ENCODE data around the gene CABP4.

Gene CABP4

GRCh38 chr11:67499808-67500483 lies 44.8 kb downstream of the CABP4 start:
- DNase-seq, result no peak

DNA sequence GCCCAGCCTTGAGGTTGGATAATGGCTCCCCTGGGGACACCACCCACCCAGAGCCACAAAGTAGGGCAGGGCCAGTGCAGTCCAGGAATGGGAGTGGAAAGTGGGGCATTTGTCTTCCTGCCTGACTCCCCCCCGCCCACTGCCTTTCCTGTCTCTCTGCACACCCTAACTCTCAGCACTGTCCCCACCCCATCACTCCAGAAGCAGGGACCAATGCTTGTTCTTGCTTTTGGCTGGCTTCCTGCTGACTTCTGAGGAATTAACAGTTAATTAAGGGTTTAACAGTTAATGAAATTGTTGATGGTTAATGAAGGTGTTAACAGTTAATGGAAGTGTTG lies 45.3 kb downstream of the CABP4 start:
- DNase-seq, result no peak

DNA sequence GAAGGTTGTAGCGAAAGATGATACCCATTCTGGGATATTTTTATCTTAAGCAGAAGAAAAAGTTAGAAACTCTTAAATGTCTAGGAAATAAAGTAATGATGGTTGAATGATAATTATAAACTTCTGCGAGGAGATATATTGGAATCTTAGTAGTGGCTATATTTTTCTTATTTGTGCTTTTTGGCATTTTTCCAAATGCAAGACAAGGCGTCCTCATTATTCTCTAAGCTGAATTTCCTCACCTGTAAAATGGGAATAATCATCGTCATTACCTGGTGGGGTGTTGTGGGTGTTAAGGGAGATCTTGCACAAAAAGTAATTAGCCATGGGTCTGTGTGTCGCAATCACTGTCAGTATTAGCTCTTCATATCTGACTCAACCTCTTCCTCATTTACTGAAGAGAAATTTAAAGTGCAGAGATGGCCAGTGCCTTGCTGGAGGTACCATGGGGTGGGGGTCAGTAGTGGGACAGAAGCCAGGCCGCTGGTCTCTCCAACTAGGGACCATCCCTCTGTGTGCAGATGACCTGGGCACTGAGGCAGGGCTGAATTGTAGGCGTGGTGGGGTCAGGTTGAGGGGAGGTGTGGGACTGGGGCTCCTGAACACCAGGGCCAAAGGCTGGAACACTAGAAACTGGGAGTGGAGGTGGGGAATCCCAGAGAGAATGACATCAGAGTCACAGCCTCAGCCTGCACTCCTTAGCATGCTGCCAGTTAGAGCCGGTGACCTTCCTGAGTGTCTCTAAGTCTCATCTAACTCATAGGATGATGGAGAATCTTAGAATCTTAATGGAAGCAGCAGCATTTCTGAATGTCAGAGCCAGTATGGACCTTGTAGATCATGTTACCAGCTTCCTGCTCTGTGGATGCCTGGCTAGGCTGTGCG lies 45.9 kb downstream of the CABP4 start:
- no peak for DNase-seq

DNA sequence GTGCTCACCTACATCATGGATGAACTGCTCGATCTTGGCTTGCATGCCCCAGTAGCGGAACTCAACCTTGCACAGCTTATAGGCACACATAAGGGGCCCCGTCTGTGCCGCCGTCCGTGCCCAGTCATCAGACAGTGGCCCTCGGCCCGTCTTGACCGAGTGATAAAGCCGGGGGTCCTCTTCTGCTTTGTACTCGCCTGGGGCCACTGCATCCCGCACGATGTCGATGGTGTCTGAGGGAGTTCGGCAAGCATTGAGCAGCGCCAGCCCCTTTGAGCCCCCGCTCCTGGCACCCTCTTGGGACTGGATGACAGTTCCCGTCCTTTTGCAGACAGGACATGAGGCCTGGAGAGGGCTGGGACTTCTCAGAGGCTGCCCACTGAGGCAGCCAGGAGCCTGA lies 46.7 kb downstream of the CABP4 start:
- no peak for DNase-seq

GRCh38 chr11:67502328-67502979 lies 47.3 kb downstream of the CABP4 start:
- DNase-seq, result no peak

DNA sequence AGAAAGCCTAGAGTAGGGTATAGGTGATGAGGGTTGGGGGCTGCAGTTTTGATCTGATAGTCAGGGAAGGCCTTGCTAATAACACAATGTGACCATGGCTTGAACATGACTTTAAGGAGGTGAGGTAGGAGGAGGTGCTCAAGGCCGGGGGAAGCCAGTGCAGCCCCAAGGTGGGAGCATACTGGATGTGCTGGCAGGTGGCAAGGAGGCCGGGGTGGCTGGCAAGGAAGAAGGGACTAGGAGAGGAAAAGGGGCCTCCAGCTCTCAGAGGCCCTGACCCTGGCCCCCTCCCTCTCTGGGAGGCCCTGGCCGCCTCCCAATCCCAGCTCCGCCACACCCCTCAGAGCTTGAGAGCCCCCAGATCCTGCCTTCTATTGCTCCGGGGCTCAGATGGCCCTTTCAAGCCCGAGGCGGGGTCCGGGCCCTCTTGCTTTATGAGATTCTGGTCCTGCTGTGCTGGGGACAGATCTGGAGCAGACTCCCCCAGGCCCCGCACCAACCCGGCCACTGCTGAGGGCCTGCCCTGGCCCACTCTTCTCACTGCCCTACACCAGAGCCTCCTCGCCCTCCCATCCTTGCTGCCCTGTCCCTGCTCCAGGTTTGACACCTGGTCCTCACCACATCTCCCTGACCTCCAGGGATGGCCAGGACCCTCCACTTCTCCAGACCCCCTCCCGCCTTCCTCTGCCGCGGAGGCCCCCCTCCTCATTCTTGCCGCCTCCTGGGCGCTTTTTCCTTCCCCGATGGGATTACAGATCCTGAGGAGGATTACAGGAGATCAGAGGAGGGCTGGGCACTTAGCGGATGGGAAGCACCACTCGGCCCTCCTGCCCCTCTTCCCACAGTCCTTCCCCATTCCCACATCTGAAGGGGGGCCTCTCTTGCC lies 48.2 kb downstream of the CABP4 start:
- no peak for DNase-seq

- no peak for DNase-seq
Observed at GRCh38 chr11:67504005-67504949, 49.1 kb downstream of the CABP4 start.

DNA sequence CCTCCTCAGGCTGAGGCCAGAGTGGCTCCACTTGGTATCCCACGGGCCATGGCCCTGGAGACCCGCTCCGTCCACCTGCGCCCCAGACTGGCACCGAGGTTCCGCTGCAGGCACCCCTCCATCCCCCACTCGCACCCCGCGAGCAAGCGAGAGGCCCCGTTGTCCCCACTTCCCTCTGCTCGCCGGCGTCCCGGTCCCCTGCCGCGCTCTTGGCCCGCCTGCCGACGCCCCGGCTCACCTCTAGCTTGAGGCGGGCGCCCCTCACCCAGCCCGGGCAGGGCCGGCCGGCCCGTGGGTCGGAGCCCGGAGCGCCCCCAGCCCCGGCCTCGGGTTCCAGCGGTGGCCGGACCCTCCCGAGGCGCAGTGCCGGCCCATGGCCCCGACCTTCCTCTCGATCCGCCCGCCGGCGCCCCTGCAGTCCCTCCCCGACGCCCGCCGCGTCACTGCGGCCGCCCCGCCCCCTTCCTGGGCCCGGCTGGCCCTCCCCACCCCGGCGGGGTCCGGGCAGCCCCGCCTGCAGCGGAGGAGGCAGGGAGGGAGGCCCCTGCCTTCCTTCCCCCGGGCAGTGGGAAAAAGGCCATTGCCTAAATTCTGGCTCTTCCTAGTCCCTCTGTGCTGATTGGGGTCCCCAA lies 49.9 kb downstream of the CABP4 start, which contains the start of gene PITPNM1:
Gene PITPNM1, minus strand, starts transcription at position 414 of the 632 bp plus-strand sequence. CDS start 1,183 bp downstream, outside the sequence.
- DNase-seq, result no peak

DNA sequence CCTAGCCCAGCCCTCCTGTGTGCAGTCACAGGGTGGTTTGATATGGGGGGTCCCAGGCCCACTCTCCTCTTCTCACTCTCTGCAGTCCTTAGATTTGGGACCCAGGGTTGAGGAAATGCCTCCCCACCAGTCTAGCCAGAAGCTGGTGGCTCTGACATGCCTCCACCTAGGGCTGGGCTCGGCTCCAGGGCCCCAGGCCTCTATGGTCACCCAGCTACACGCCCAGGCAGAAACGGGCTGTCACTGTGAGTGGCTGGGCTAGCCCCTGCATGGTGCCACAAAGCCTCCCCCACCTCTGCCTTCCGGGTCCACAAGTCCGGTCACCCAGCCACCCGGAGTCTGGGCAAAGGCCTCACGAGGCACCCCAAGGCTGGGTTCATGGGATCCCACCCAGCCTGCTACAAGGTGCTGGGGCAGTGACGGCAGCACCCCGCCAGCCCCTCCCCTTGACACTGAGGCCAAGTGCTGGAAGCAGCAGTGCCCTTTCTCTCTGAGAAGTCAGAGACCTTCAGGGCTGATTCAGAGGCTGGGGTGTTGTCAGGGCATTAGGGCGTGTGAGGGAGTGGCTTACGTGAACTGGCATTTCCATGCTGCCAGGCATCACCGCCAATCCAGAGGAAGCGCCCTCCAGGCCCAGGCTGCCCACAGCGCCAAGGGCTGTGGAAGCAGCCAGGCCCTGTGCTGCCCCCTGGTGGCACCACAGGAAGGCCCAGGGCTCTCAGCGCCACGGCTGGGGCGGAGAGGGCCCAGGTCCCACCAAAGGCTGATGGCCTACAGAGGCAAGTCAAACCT lies 50.6 kb downstream of the CABP4 start:
- peak; percentile 74 for DNase-seq

DNA sequence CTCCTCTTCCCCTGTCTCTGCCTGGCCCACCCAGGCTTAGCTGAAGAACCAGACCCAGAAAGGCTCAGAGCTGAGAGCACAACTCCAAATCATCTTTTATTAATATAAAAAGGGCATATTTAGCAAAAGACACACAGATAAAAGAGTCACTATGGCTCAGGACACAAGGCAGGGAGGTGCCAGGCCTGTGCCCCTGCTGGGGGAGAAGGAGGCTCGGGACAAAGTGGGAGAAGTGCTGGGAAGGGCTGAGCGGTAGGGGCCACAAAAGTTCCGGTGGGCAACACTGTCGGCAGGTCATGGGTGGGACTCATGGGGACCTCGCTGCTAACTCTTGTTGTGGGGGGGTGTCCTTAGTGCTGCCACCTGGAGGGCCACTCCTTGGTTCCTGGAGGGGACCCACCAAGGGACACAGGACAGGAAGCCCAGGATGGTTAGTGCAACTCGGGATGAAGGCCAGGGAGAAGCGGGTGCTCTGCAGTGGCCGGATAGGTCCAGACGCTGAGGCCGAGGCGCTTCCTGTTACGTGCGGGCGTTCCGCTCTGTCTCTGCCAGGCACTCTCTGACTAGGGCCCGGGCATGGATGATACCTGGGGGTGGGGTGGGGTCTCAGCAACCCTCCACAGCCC lies 51.4 kb downstream of the CABP4 start:
- no peak for DNase-seq

- DNase-seq, result no peak
Observed at GRCh38 chr11:67507242-67507863, 52.2 kb downstream of the CABP4 start.

DNA sequence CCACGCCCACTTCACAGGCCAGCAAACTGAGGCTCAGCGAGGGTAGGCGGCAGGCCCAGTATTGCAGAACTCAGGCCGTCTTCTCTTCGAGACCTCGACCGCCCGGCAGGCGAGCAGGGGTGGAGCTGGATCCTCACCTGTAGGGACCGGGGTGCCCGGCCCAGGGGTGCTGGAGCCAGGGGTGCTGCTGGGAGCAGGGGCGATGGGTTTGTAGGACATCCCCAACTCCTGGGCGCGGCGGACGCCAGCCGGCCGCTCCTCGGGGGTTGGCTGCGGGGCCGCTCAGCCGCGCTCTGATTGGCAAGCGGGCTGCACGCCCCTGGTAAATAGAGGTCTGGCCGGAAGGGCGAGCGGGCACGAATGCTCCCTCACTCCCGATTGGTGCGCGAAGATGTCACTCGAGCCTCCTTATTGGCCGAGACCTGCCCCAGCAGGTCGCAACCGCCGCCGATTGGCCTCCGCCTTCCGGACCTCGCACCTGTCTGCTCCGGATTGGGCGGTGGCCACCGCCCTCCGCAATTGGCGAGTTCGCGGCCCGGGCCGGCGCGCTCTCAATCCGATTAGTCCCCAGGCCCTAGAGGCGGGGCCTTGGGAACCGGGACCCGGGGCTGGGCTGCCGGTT lies 52.8 kb downstream of the CABP4 start, which contains the start of gene CDK2AP2:
Gene CDK2AP2, minus strand, starts transcription at position 299 of the 622 bp plus-strand sequence. Its CDS starts 80 bp downstream, at position 219.
- DNase-seq, result peak; percentile 91

DNA sequence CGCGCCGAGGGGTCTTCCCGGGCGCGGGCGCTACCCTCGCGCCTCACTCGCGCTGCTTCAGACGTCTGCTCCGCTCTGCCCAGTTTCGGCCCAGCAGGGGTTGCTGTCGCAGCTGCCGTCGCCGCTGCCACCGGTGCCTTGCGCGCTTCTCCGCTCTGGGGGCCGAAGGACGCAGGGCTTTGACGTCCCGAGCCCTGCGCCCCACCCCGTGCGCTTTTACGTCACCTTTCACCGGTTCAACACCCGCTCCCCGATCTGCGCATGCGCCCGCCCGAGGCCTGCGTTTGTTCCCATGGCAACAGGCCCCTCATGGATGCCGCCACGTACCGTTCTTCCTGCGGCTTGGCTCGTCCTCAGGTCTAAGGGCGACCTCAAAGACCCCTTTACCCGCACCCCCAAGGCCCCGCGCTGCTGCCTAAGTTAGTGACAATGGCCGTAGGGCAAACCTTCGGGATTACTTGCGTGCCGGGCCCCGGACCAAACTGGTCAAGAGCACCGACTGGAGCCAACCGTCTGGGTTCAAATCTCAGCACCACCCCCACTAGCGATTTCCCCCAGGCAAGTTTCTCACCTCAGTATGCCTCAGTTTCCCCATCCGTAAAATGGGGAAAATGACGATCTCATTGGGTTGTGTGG lies 53.5 kb downstream of the CABP4 start:
- DNase-seq, result peak; percentile 76

DNA sequence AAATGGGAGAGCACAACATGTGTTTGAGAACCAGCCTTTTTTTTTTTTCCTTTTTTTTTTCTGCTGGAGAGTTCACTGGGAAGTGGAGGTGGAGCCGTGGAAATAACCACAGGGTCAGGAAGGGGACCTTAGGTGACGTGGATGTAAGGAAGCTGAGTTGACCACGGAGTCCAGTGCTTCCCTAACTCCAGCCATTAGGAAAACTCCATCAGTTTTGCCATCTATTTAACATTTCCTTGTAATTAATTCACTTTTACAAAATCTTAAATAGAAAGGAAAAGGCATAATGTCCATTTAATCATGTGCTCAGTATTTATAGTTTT lies 54.8 kb downstream of the CABP4 start:
- DNase-seq, result no peak
